K562 (cell line): ENCODE results near the gene EIF2S1. TPM values are rescaled to one million over a fixed set of nuclear protein-coding genes. Genes with fewer than 3 reads are reported as not detected.
A peak's percentile ranks its signal among the peaks of the same experiment; 100 is the strongest.

Experiments used
- ATF3 ChIP-seq, 2 experiments: fragments of 450-650 bp in 1 of 2; sonication (generic) in 1 of 2; formaldehyde crosslinking in 1 of 2; IDR thresholded peaks in 1 of 2; conservative IDR thresholded peaks in 1 of 2; 2 replicates each; pipeline versions ENCODE4 v1.6.1 to v1.8.1; 2016 to 2023; ENCODE audit warnings: mild to moderate bottlenecking in 2 of 2, moderate library complexity in 2 of 2, inconsistent platforms in 1 of 2, missing genetic modification reagents in 1 of 2
- CBFB ChIP-seq: sonication (generic); formaldehyde crosslinking; IDR thresholded peaks from 2 replicates; pipeline ENCODE4 v1.4.0; 2020; ENCODE audit warnings: mild to moderate bottlenecking, missing genetic modification reagents
- DACH1 ChIP-seq: fragments of 450-650 bp; IDR thresholded peaks from 2 replicates; pipeline ENCODE4 v1.6.1; 2018; ENCODE audit not compliant: partially characterized antibody
- FOXP4 ChIP-seq: sonication (generic); formaldehyde crosslinking; IDR thresholded peaks from 2 replicates; pipeline ENCODE4 v1.8.0; 2022; ENCODE audit warnings: mild to moderate bottlenecking, missing genetic modification reagents, borderline replicate concordance
- GABPB2 ChIP-seq: fragments of 250-450 bp; sonication (Bioruptor Pico); conservative IDR thresholded peaks from 2 replicates; pipeline ENCODE4 v1.5.1; 2021; ENCODE audit warnings: mild to moderate bottlenecking
- KHSRP ChIP-seq: fragments of 450-650 bp; IDR thresholded peaks from 2 replicates; pipeline ENCODE4 v1.6.1; 2017
- MAFK ChIP-seq: IDR thresholded peaks from 2 replicates; pipeline ENCODE4 v1.6.1; 2011; ENCODE audit warnings: low read length, improper control_type of control experiment
- MEF2A ChIP-seq: IDR thresholded peaks from 2 replicates; pipeline ENCODE4 v1.6.1; 2011; ENCODE audit warnings: low read depth, mild to moderate bottlenecking, low read length, moderate library complexity; ENCODE audit not compliant: control insufficient read depth
- MEIS2 ChIP-seq: fragments of 450-650 bp; IDR thresholded peaks from 2 replicates; pipeline ENCODE4 v1.6.1; 2014; ENCODE audit warnings: mild to moderate bottlenecking; ENCODE audit not compliant: partially characterized antibody
- NUFIP1 ChIP-seq: fragments of 450-650 bp; IDR thresholded peaks from 2 replicates; pipeline ENCODE4 v1.6.1; 2018; ENCODE audit not compliant: partially characterized antibody
- SIN3A ChIP-seq, 2 experiments: fragments of 150-350 bp in 1 of 2; IDR thresholded peaks; 2 replicates each; pipeline ENCODE4 v1.6.1; 2011 to 2016; ENCODE audit warnings: borderline replicate concordance in 2 of 2, low read depth in 2 of 2, low read length in 2 of 2, mild to moderate bottlenecking in 2 of 2, moderate library complexity in 2 of 2; ENCODE audit not compliant: control insufficient read depth in 1 of 2
- TCF7L2 ChIP-seq: fragments of 150-350 bp; IDR thresholded peaks from 2 replicates; pipeline ENCODE4 v1.6.1; 2016; ENCODE audit warnings: low read depth, mild to moderate bottlenecking, low read length, moderate library complexity
- ZBTB12 ChIP-seq: fragments of 250-450 bp; sonication (Bioruptor Pico); IDR thresholded peaks from 2 replicates; pipeline ENCODE4 v1.4.0; 2020
- ZFX ChIP-seq: sonication (generic); formaldehyde crosslinking; IDR thresholded peaks from 2 replicates; pipeline ENCODE4 v1.8.0; 2022; ENCODE audit warnings: mild to moderate bottlenecking, missing genetic modification reagents, moderate library complexity
- ZNF407 ChIP-seq: fragments of 450-650 bp; IDR thresholded peaks from 2 replicates; pipeline ENCODE4 v1.6.1; 2016; ENCODE audit warnings: low read depth
- polyA plus RNA-seq, 8 experiments: library from polyadenylated mRNA; depleted of rRNA in 4 of 8; stranded (reverse) in 5 of 8; unstranded in 3 of 8; fragments of >200 nt; fragmentation: Nextera tagmentation in 2 of 8; fragmentation: Illumina TruSeq in 1 of 8; extraction: Ambion mirVana in 2 of 8; extraction: Trizol in 1 of 8; gene quantifications; 2 replicates each; pipeline versions ENCODE4 v1.2.1 to v1.2.3, GENCODE V29; 2011 to 2014; ENCODE audit warnings: inconsistent platforms in 1 of 8, missing spikeins in 1 of 8
- total RNA-seq, 7 experiments: library from RNA; depleted of rRNA in 6 of 7; stranded (reverse); fragments of >200 nt in 6 of 7; fragmentation: Illumina TruSeq in 2 of 7; extraction: Trizol in 2 of 7; gene quantifications; 2 replicates each; pipeline versions ENCODE4 v1.2.1 to v1.2.3, GENCODE V29; 2011 to 2021; ENCODE audit warnings: low replicate concordance in 1 of 7

The EIF2S1 gene
- total and polyA plus RNA-seq, 9 of the 15 experiments (the other 6 are each of a cell fraction or from before 2014, with no cell fraction given): 216 to 1,018 (median 332) TPM

GRCh38 chr14:67360470-67361206, 510 bp downstream of the EIF2S1 start (continued):
- TF ChIP-seq DACH1: no peak
- no peak for TF ChIP-seq NUFIP1
- no peak for TF ChIP-seq ZNF407
- no peak for TF ChIP-seq MEIS2
- TF ChIP-seq MAFK: no peak
- TF ChIP-seq ATF3 (IDR thresholded peaks at IDR 0.05): peak; percentile 76
- no peak for TF ChIP-seq ATF3 (CRISPR knock-in tag; conservative IDR thresholded peaks at IDR 0.05)
- TF ChIP-seq CBFB: no peak
- no peak for TF ChIP-seq MEF2A
- TF ChIP-seq GABPB2 (CRISPR knock-in tag): no peak
- no peak for TF ChIP-seq KHSRP
- peak; percentile 73 for TF ChIP-seq ZFX (CRISPR knock-in tag)
- peak; percentile 10 to 82; a peak in 2 of 4 replicates for TF ChIP-seq SIN3A (IDR thresholded peaks at IDR 0.05; ENCODE audit: borderline replicate concordance in 2 of 2, control insufficient read depth in 1 of 2, low read depth in 2 of 2, low read length in 2 of 2)
- no peak for TF ChIP-seq TCF7L2
- TF ChIP-seq FOXP4 (CRISPR knock-in tag): no peak
- no peak for TF ChIP-seq ZBTB12
